ENCODE measurements around the gene CHST2. TPM values are rescaled to one million over a fixed set of nuclear protein-coding genes. Genes with fewer than 3 reads are reported as not detected.

Gene CHST2
- total RNA-seq, 1 experiment from 2014 or later = 17.3 TPM

DNA sequence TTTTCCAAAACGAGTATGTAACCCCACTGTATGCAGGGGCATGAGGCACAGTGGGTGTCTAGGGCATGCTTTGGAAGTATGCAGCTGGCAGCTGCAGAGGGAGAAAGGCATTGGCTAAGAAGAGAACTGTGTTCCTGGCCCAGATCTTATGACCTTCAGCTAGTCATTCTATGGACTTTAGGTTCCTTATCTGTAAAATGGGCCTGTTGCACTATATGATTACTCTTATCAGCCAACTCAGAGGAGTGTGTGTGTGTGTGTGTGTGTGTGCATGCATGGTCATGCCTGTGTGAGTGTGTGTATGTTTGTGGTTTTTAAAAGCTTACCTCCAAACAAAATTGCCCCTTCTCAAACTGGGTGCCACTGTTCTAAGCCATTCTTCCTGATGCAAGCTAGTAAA, 27.4 kb upstream of the CHST2 start (continued):
- no peak for TF ChIP-seq MYBL2 (CRISPR knock-in tag; IDR thresholded peaks at IDR 0.05)
- TF ChIP-seq, protein P1, sequence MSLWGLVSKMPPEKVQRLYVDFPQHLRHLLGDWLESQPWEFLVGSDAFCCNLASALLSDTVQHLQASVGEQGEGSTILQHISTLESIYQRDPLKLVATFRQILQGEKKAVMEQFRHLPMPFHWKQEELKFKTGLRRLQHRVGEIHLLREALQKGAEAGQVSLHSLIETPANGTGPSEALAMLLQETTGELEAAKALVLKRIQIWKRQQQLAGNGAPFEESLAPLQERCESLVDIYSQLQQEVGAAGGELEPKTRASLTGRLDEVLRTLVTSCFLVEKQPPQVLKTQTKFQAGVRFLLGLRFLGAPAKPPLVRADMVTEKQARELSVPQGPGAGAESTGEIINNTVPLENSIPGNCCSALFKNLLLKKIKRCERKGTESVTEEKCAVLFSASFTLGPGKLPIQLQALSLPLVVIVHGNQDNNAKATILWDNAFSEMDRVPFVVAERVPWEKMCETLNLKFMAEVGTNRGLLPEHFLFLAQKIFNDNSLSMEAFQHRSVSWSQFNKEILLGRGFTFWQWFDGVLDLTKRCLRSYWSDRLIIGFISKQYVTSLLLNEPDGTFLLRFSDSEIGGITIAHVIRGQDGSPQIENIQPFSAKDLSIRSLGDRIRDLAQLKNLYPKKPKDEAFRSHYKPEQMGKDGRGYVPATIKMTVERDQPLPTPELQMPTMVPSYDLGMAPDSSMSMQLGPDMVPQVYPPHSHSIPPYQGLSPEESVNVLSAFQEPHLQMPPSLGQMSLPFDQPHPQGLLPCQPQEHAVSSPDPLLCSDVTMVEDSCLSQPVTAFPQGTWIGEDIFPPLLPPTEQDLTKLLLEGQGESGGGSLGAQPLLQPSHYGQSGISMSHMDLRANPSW (CRISPR knock-in tag; conservative IDR thresholded peaks at IDR 0.05; ENCODE audit: low read depth) = no peak
- TF ChIP-seq ZNF423 (CRISPR knock-in tag; IDR thresholded peaks at IDR 0.05) = no peak

DNA sequence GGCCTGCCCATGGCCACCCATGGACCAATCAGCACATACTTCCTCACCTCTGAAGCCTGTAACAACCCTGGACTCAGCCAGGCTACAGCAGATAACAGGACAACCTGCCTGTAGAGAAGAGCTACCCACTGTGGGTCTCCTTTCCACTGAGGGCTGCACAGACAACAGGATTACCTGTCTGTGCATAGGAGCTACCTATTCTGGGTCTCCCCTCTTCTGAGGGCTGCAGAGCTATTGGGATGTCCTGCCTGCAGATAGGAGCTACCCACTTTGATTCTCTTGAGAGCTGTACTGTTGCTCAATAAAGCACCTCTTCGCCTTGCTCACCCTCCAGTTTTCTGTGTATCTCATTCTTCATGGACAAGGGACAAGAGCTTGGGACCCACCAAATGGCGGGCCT, 23.8 kb upstream of the CHST2 start:
- no peak overlapping the region for H3K4me3 Mint-ChIP-seq
- ATAC-seq (no peak), DNase-seq (ENCODE audit: low spot score) (no peak)
- peaks cover 10% of the 10 kb centered on the region for H3K36me3 Mint-ChIP-seq
- H3K27me3 Mint-ChIP-seq (ENCODE audit: low read depth) = no peaks in the 10 kb centered on the region; the same call in 1 of the 2 replicates
- H3K9me3 Mint-ChIP-seq = peaks cover 18% of the 10 kb centered on the region
- CTCF ChIA-PET = interaction anchor here (0.5 kb wide), 1 partner anchor 129 kb away, joined by 4 read pairs; no protein-coding TSS in a partner anchor
- H3K4me1 Mint-ChIP-seq = peaks cover 6% of the 10 kb centered on the region
- H3K27ac Mint-ChIP-seq = no peak overlapping the region
- POLR2A ChIA-PET = no interaction called here
- TF ChIP-seq OVOL2 (CRISPR knock-in tag; IDR thresholded peaks at IDR 0.05; ENCODE audit: borderline replicate concordance) = no peak
- TF ChIP-seq ZNF396 (CRISPR knock-in tag; IDR thresholded peaks at IDR 0.05; ENCODE audit: borderline replicate concordance) = no peak
- TF ChIP-seq, protein P2, sequence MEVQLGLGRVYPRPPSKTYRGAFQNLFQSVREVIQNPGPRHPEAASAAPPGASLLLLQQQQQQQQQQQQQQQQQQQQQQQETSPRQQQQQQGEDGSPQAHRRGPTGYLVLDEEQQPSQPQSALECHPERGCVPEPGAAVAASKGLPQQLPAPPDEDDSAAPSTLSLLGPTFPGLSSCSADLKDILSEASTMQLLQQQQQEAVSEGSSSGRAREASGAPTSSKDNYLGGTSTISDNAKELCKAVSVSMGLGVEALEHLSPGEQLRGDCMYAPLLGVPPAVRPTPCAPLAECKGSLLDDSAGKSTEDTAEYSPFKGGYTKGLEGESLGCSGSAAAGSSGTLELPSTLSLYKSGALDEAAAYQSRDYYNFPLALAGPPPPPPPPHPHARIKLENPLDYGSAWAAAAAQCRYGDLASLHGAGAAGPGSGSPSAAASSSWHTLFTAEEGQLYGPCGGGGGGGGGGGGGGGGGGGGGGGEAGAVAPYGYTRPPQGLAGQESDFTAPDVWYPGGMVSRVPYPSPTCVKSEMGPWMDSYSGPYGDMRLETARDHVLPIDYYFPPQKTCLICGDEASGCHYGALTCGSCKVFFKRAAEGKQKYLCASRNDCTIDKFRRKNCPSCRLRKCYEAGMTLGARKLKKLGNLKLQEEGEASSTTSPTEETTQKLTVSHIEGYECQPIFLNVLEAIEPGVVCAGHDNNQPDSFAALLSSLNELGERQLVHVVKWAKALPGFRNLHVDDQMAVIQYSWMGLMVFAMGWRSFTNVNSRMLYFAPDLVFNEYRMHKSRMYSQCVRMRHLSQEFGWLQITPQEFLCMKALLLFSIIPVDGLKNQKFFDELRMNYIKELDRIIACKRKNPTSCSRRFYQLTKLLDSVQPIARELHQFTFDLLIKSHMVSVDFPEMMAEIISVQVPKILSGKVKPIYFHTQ (CRISPR knock-in tag; IDR thresholded peaks at IDR 0.05) = no peak
- TF ChIP-seq CTCF (IDR thresholded peaks at IDR 0.05) = no peak
- TF ChIP-seq TP53 (CRISPR knock-in tag; IDR thresholded peaks at IDR 0.05) = no peak
- TF ChIP-seq NFYB (CRISPR knock-in tag; conservative IDR thresholded peaks at IDR 0.05; ENCODE audit: low read depth) = no peak
- no peak for TF ChIP-seq ZNF416 (CRISPR knock-in tag; IDR thresholded peaks at IDR 0.05)
- no peak for TF ChIP-seq EMX1 (CRISPR knock-in tag; IDR thresholded peaks at IDR 0.05)
- TF ChIP-seq, protein P3, sequence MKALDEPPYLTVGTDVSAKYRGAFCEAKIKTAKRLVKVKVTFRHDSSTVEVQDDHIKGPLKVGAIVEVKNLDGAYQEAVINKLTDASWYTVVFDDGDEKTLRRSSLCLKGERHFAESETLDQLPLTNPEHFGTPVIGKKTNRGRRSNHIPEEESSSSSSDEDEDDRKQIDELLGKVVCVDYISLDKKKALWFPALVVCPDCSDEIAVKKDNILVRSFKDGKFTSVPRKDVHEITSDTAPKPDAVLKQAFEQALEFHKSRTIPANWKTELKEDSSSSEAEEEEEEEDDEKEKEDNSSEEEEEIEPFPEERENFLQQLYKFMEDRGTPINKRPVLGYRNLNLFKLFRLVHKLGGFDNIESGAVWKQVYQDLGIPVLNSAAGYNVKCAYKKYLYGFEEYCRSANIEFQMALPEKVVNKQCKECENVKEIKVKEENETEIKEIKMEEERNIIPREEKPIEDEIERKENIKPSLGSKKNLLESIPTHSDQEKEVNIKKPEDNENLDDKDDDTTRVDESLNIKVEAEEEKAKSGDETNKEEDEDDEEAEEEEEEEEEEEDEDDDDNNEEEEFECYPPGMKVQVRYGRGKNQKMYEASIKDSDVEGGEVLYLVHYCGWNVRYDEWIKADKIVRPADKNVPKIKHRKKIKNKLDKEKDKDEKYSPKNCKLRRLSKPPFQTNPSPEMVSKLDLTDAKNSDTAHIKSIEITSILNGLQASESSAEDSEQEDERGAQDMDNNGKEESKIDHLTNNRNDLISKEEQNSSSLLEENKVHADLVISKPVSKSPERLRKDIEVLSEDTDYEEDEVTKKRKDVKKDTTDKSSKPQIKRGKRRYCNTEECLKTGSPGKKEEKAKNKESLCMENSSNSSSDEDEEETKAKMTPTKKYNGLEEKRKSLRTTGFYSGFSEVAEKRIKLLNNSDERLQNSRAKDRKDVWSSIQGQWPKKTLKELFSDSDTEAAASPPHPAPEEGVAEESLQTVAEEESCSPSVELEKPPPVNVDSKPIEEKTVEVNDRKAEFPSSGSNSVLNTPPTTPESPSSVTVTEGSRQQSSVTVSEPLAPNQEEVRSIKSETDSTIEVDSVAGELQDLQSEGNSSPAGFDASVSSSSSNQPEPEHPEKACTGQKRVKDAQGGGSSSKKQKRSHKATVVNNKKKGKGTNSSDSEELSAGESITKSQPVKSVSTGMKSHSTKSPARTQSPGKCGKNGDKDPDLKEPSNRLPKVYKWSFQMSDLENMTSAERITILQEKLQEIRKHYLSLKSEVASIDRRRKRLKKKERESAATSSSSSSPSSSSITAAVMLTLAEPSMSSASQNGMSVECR (CRISPR knock-in tag; IDR thresholded peaks at IDR 0.05; ENCODE audit: borderline replicate concordance) = no peak
- no peak for TF ChIP-seq CBFB (CRISPR knock-in tag; IDR thresholded peaks at IDR 0.05; ENCODE audit: low read depth)
- TF ChIP-seq ZNF423 (CRISPR knock-in tag; IDR thresholded peaks at IDR 0.05) = no peak
- no peak for TF ChIP-seq E2F1 (CRISPR knock-in tag; IDR thresholded peaks at IDR 0.05)
- TF ChIP-seq ESRRA (CRISPR knock-in tag; IDR thresholded peaks at IDR 0.05; ENCODE audit: borderline replicate concordance) = no peak
- TF ChIP-seq SMAD3 (CRISPR knock-in tag; IDR thresholded peaks at IDR 0.05; ENCODE audit: borderline replicate concordance) = no peak
- no peak for TF ChIP-seq GTF2I (CRISPR knock-in tag; conservative IDR thresholded peaks at IDR 0.05)
- no peak for TF ChIP-seq ERG (CRISPR knock-in tag; IDR thresholded peaks at IDR 0.05)
- no peak for TF ChIP-seq ZNF425 (CRISPR knock-in tag; conservative IDR thresholded peaks at IDR 0.05)
- TF ChIP-seq GRHL2 (CRISPR knock-in tag; IDR thresholded peaks at IDR 0.05; ENCODE audit: insufficient replicate concordance, severe bottlenecking) = no peak

All from WTC11 (cell line).